Neuron (in vitro differentiated cells): ENCODE data around the gene TP53INP2.

Experiments used
- H2AFZ ChIP-seq: one replicate; pipeline ENCODE4 v1.6.1; 2013; ENCODE audit warnings: low read depth, mild to moderate bottlenecking, inconsistent platforms, low read length, moderate library complexity
- H3K27me3 ChIP-seq: one replicate; pipeline ENCODE4 v1.6.1; 2013; ENCODE audit warnings: low read length; ENCODE audit not compliant: insufficient read depth
- H3K36me3 ChIP-seq: one replicate; pipeline ENCODE4 v1.6.1; 2013; ENCODE audit warnings: low read length; ENCODE audit not compliant: insufficient read depth
- H3K4me1 ChIP-seq: one replicate; pipeline ENCODE4 v1.6.1; 2013; ENCODE audit warnings: low read length; ENCODE audit not compliant: insufficient read depth
- H3K4me3 ChIP-seq: 2 replicates; pipeline ENCODE4 v1.5.1; 2013; ENCODE audit warnings: mild to moderate bottlenecking, low read length, moderate library complexity
- H3K9me3 ChIP-seq: one replicate; pipeline ENCODE4 v1.6.1; 2013; ENCODE audit warnings: low read length

Gene TP53INP2

GRCh38 chr20:34689486-34689885 lies 14.7 kb upstream of the TP53INP2 start:
- no peaks in the 10 kb centered on the region for H3K36me3 ChIP-seq
- H3K4me3 ChIP-seq, result no peak overlapping the region

GRCh38 chr20:34691838-34692237 lies 12.3 kb upstream of the TP53INP2 start:
- no peaks in the 10 kb centered on the region for H3K27me3 ChIP-seq
- no peaks in the 10 kb centered on the region for H3K4me1 ChIP-seq
- H3K4me3 ChIP-seq, result no peak overlapping the region
- no peaks in the 10 kb centered on the region for H3K36me3 ChIP-seq
- H2AFZ ChIP-seq, result no peak overlapping the region
- H3K9me3 ChIP-seq, result no peaks in the 10 kb centered on the region

More at GRCh38 chr20:34689486-34689885, 14.7 kb upstream of the TP53INP2 start:
- Histone ChIP-seq H3K27me3 (no peaks in the 10 kb centered on the region), H3K4me1 (no peaks in the 10 kb centered on the region), H3K9me3 (no peaks in the 10 kb centered on the region), H2AFZ (no peak overlapping the region)

- Histone ChIP-seq H3K27me3 (peaks cover 3% of the 10 kb centered on the region), H3K4me1 (no peaks in the 10 kb centered on the region), H3K36me3 (no peaks in the 10 kb centered on the region), H2AFZ (no peak overlapping the region), H3K9me3 (no peaks in the 10 kb centered on the region), H3K4me3 (no peak overlapping the region)
These were observed 10.7 kb upstream of the TP53INP2 start for GRCh38 chr20:34693414-34693813.

- no peak overlapping the region for H3K4me3 ChIP-seq
- peaks cover 11% of the 10 kb centered on the region for H3K4me1 ChIP-seq
- no peaks in the 10 kb centered on the region for H3K9me3 ChIP-seq
- no peaks in the 10 kb centered on the region for H3K36me3 ChIP-seq
- H3K27me3 ChIP-seq, result peaks cover 3% of the 10 kb centered on the region
- H2AFZ ChIP-seq, result no peak overlapping the region
These were observed 2.6 kb upstream of the TP53INP2 start for GRCh38 chr20:34701405-34702085.

GRCh38 chr20:34703061-34703423 lies 1.1 kb upstream of the TP53INP2 start:
- peak overlapping the region; percentile 59 for H3K4me3 ChIP-seq
- peaks cover 11% of the 10 kb centered on the region for H3K4me1 ChIP-seq
- H3K9me3 ChIP-seq, result no peaks in the 10 kb centered on the region
- no peaks in the 10 kb centered on the region for H3K36me3 ChIP-seq
- H3K27me3 ChIP-seq, result peaks cover under 1% of the 10 kb centered on the region
- no peak overlapping the region for H2AFZ ChIP-seq

GRCh38 chr20:34703424-34704176 lies 544 bp upstream of the TP53INP2 start:
- H3K9me3 ChIP-seq, result no peaks in the 10 kb centered on the region
- H3K27me3 ChIP-seq, result no peaks in the 10 kb centered on the region
- peaks cover 11% of the 10 kb centered on the region for H3K4me1 ChIP-seq

GRCh38 chr20:34705008-34705396 lies 858 bp downstream of the TP53INP2 start:
- Histone ChIP-seq H3K4me1 (peaks cover 11% of the 10 kb centered on the region), H3K4me3 (peak overlapping the region; percentile 59), H3K9me3 (no peaks in the 10 kb centered on the region), H2AFZ (no peak overlapping the region), H3K27me3 (no peaks in the 10 kb centered on the region), H3K36me3 (no peaks in the 10 kb centered on the region)

More at GRCh38 chr20:34703424-34704176, 544 bp upstream of the TP53INP2 start:
- peak overlapping the region; percentile 74 for H2AFZ ChIP-seq
- peak overlapping the region; percentile 59 for H3K4me3 ChIP-seq
- no peaks in the 10 kb centered on the region for H3K36me3 ChIP-seq

GRCh38 chr20:34705397-34706301 lies 1.5 kb downstream of the TP53INP2 start:
- peaks cover 16% of the 10 kb centered on the region for H3K4me1 ChIP-seq
- peaks cover 3% of the 10 kb centered on the region for H3K36me3 ChIP-seq
- no peaks in the 10 kb centered on the region for H3K27me3 ChIP-seq
- H3K4me3 ChIP-seq, result peak overlapping the region; percentile 59
- no peaks in the 10 kb centered on the region for H3K9me3 ChIP-seq
- no peak overlapping the region for H2AFZ ChIP-seq

- H3K36me3 ChIP-seq, result peaks cover 6% of the 10 kb centered on the region
- no peaks in the 10 kb centered on the region for H3K9me3 ChIP-seq
- H3K4me3 ChIP-seq, result no peak overlapping the region
- no peaks in the 10 kb centered on the region for H3K27me3 ChIP-seq
- peaks cover 17% of the 10 kb centered on the region for H3K4me1 ChIP-seq
- no peak overlapping the region for H2AFZ ChIP-seq
These were observed 2.2 kb downstream of the TP53INP2 start for GRCh38 chr20:34706302-34706875.

- H2AFZ ChIP-seq, result no peak overlapping the region
- peaks cover 6% of the 10 kb centered on the region for H3K36me3 ChIP-seq
- no peak overlapping the region for H3K4me3 ChIP-seq
- no peaks in the 10 kb centered on the region for H3K9me3 ChIP-seq
- peaks cover 17% of the 10 kb centered on the region for H3K4me1 ChIP-seq
- no peaks in the 10 kb centered on the region for H3K27me3 ChIP-seq
These were observed 3.0 kb downstream of the TP53INP2 start for GRCh38 chr20:34706912-34707784.

GRCh38 chr20:34708621-34709043 lies 4.5 kb downstream of the TP53INP2 start:
- H3K4me1 ChIP-seq, result peaks cover 13% of the 10 kb centered on the region
- H2AFZ ChIP-seq, result peak overlapping the region; percentile 84
- no peaks in the 10 kb centered on the region for H3K9me3 ChIP-seq
- H3K4me3 ChIP-seq, result peak overlapping the region; percentile 49
- peaks cover 18% of the 10 kb centered on the region for H3K36me3 ChIP-seq
- no peaks in the 10 kb centered on the region for H3K27me3 ChIP-seq
